EH (cell line): ENCODE data around the gene CACNA2D4.

Source experiments
- DNase-seq: peaks from one replicate; pipeline ENCODE4 v3.0.0-alpha.2; 2015; ENCODE audit warnings: low read depth

CACNA2D4 gene

GRCh38 chr12:1917172-1918070, 1.0 kb downstream of the CACNA2D4 start:
- no peak for DNase-seq

GRCh38 chr12:1916371-1917171, 1.9 kb downstream of the CACNA2D4 start:
- DNase-seq: no peak

GRCh38 chr12:1915082-1915968, 3.1 kb downstream of the CACNA2D4 start:
- no peak for DNase-seq

GRCh38 chr12:1914114-1914911, 4.1 kb downstream of the CACNA2D4 start:
- DNase-seq: no peak

GRCh38 chr12:1913377-1914113, 4.9 kb downstream of the CACNA2D4 start:
- DNase-seq: no peak

- peak; percentile 69 for DNase-seq
Observed at GRCh38 chr12:1912580-1913376, 5.7 kb downstream of the CACNA2D4 start.

GRCh38 chr12:1911598-1912575, 6.6 kb downstream of the CACNA2D4 start:
- DNase-seq: no peak

- no peak for DNase-seq
Observed at GRCh38 chr12:1910468-1910867, 8.0 kb downstream of the CACNA2D4 start.

- DNase-seq: no peak
Observed at GRCh38 chr12:1908758-1909157, 9.7 kb downstream of the CACNA2D4 start.

- DNase-seq: peak; percentile 15
Observed at GRCh38 chr12:1907652-1908611, 10.5 kb downstream of the CACNA2D4 start.

- DNase-seq: no peak
Observed at GRCh38 chr12:1906579-1906978, 11.9 kb downstream of the CACNA2D4 start.

- no peak for DNase-seq
Observed at GRCh38 chr12:1904875-1905274, 13.6 kb downstream of the CACNA2D4 start.

- DNase-seq: no peak
Observed at GRCh38 chr12:1896964-1897363, 21.5 kb downstream of the CACNA2D4 start.

- no peak for DNase-seq
Observed at GRCh38 chr12:1890810-1891209, 27.6 kb downstream of the CACNA2D4 start.

- no peak for DNase-seq
Observed at GRCh38 chr12:1890119-1890703, 28.2 kb downstream of the CACNA2D4 start.

GRCh38 chr12:1888923-1889322, 29.5 kb downstream of the CACNA2D4 start:
- no peak for DNase-seq
